Activated naive CD8-positive, alpha-beta T cell treated with anti-CD3 and anti-CD28 coated beads, Interleukin-2, amount 10 ng/mL, durations not matched to agents 7 days and 5 days (primary cell): ENCODE results near the gene FAU. TPM values are rescaled to one million over a fixed set of nuclear protein-coding genes. Genes with fewer than 3 reads are reported as not detected.
A peak's percentile ranks its signal among the peaks of the same experiment; 100 is the strongest.

Experiments used
- ATAC-seq: fragments of 150-1000 bp; cut with Tn5 transposase; one replicate; pipeline ENCODE4 v1.10.0; 2021; ENCODE audit warnings: low read depth, moderate library complexity
- POLR2A ChIA-PET: fragments of 350-600 bp; sonication (Branson Sonifier 250); formaldehyde crosslinking; loops from one replicate; lab custom pipeline; 2021; ENCODE audit warnings: antibody characterized with exemption; lab: Charles Lee
- DNase-seq: peaks from one replicate; pipeline ENCODE4 v3.0.0; 2021
- H3K27ac Mint-ChIP-seq: one replicate; pipeline ENCODE4 v1.8.0; 2022; ENCODE audit warnings: mild to moderate bottlenecking, mixed read lengths
- H3K27me3 Mint-ChIP-seq: one replicate; pipeline ENCODE4 v1.8.0; 2022; ENCODE audit warnings: mild to moderate bottlenecking, moderate library complexity, mixed read lengths
- H3K36me3 Mint-ChIP-seq: one replicate; pipeline ENCODE4 v1.8.0; 2021; ENCODE audit warnings: mild to moderate bottlenecking, mixed read lengths
- H3K4me1 Mint-ChIP-seq: one replicate; pipeline ENCODE4 v1.8.0; 2021; ENCODE audit warnings: mixed read lengths
- H3K4me3 Mint-ChIP-seq: one replicate; pipeline ENCODE4 v1.8.0; 2022; ENCODE audit warnings: mild to moderate bottlenecking, moderate library complexity, mixed read lengths
- H3K9me3 Mint-ChIP-seq: one replicate; pipeline ENCODE4 v1.8.0; 2021; ENCODE audit warnings: mixed read lengths
- total RNA-seq, 2 experiments: library from RNA; stranded (reverse); gene quantifications; one replicate each; pipeline ENCODE4 v1.2.3, GENCODE V29; 2021

FAU gene
- total RNA-seq, 2 experiments from 2014 or later, result 1,110 to 1,162 TPM

- no peak overlapping the region for H3K4me3 Mint-ChIP-seq
- ATAC-seq, result no peak
- no peak overlapping the region for H3K27ac Mint-ChIP-seq
- no peaks in the 10 kb centered on the region for H3K27me3 Mint-ChIP-seq
- no peaks in the 10 kb centered on the region for H3K9me3 Mint-ChIP-seq
- DNase-seq, result no peak
- H3K4me1 Mint-ChIP-seq, result peaks cover 24% of the 10 kb centered on the region
- H3K36me3 Mint-ChIP-seq, result peaks cover 21% of the 10 kb centered on the region
- POLR2A ChIA-PET, result interaction anchor here (2.2 kb wide), 1 partner anchor 10 kb away, joined by 13 read pairs; the partner anchor contains the start of gene VPS51
Measured at GRCh38 chr11:65086809-65087208, 35.1 kb downstream of the FAU start.

GRCh38 chr11:65085446-65085845, 36.5 kb downstream of the FAU start:
- ATAC-seq (no peak), DNase-seq (no peak)
- POLR2A ChIA-PET, result interaction anchor here (0.8 to 2.2 kb wide), 3 partner anchors 11 to 177 kb away, joined by 3 to 13 read pairs (median 5); partner anchors contain the start of genes FAU, MRPL49 and VPS51
- Mint-ChIP-seq H3K4me3 (peak overlapping the region; percentile 98), H3K27me3 (no peaks in the 10 kb centered on the region), H3K9me3 (no peaks in the 10 kb centered on the region), H3K36me3 (peaks cover 31% of the 10 kb centered on the region), H3K27ac (peak overlapping the region; percentile 99), H3K4me1 (peaks cover 36% of the 10 kb centered on the region)

- Mint-ChIP-seq H3K36me3 (peaks cover 36% of the 10 kb centered on the region), H3K27me3 (no peaks in the 10 kb centered on the region), H3K4me1 (peaks cover 39% of the 10 kb centered on the region), H3K4me3 (peak overlapping the region; percentile 98), H3K9me3 (no peaks in the 10 kb centered on the region), H3K27ac (peak overlapping the region; percentile 99)
- POLR2A ChIA-PET, result interaction anchor here (0.8 to 2.2 kb wide), 4 partner anchors 12 to 178 kb away, joined by 3 to 13 read pairs (median 6); partner anchors contain the start of genes FAU, MRPL49, VPS51 and ZNHIT2
- DNase-seq (no peak), ATAC-seq (no peak)
Measured at GRCh38 chr11:65084598-65085375, 37.1 kb downstream of the FAU start.

GRCh38 chr11:65083834-65084597, 37.9 kb downstream of the FAU start, which contains the start of the genes CDCA5 and ZFPL1:
CDCA5 (minus strand) TSS chr11:65084040; CDS start chr11:65083978, 62 bp downstream.
ZFPL1 (plus strand) TSS chr11:65084222; CDS start chr11:65084699, 477 bp downstream.
- DNase-seq (peak; percentile 100), ATAC-seq (peak; percentile 83)
- H3K27me3 Mint-ChIP-seq, result no peaks in the 10 kb centered on the region
- H3K4me1 Mint-ChIP-seq, result peaks cover 41% of the 10 kb centered on the region
- H3K27ac Mint-ChIP-seq, result peak within 1 kb of the TSS; percentile 99
- POLR2A ChIA-PET, result interaction anchor here (1.0 to 2.3 kb wide), 9 partner anchors 12 to 337 kb away, joined by 3 to 15 read pairs (median 4); partner anchors contain the start of genes ARL2, FAU, MRPL49 and SAC3D1
- peaks cover 34% of the 10 kb centered on the region for H3K36me3 Mint-ChIP-seq
- peak within 1 kb of the TSS; percentile 98 for H3K4me3 Mint-ChIP-seq
- H3K9me3 Mint-ChIP-seq, result no peaks in the 10 kb centered on the region

DNA sequence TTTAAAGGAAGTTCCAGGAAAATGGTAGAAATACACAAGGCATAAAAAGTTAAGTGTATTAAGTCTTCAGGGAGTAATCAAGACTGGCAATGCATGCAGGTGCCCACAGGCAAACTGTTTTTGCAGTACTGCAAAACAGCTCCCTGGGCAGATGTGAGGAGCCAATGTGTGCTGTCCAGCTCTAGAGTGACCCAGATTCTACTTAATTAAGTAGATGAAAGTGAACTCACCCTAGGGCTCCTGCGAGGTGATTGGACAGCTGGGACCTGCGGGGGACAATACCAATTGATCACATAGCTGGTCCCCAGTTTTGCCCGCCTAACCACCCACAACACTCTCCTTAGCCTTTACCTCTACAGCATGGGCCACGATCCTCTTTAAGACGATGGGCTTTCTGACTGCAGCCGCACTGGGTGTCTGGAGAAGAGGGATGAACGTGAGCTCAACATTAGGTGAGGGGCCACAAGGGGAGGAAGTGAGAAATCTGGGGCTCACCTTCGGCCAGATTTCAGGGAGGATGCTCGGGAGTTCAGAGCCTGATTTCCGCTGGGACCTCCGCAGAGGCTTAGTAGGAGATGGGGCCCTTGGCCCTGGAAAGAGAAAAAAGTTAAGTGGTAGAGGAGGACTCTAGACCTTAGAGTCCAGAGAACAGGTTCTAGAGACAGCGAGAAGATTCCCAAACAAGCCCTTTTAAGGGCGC, 38.6 kb downstream of the FAU start:
- ATAC-seq, result peak; percentile 11
- Mint-ChIP-seq H3K4me3 (peak overlapping the region; percentile 98), H3K27me3 (no peaks in the 10 kb centered on the region), H3K27ac (peak overlapping the region; percentile 99), H3K9me3 (no peaks in the 10 kb centered on the region), H3K4me1 (peaks cover 46% of the 10 kb centered on the region), H3K36me3 (peaks cover 35% of the 10 kb centered on the region)
- no peak for DNase-seq
- POLR2A ChIA-PET, result interaction anchor here (0.9 to 2.3 kb wide), 12 partner anchors 13 to 338 kb away, joined by 3 to 15 read pairs (median 4); partner anchors contain the start of genes ARL2, FAU, MRPL49 and PPP2R5B

DNA sequence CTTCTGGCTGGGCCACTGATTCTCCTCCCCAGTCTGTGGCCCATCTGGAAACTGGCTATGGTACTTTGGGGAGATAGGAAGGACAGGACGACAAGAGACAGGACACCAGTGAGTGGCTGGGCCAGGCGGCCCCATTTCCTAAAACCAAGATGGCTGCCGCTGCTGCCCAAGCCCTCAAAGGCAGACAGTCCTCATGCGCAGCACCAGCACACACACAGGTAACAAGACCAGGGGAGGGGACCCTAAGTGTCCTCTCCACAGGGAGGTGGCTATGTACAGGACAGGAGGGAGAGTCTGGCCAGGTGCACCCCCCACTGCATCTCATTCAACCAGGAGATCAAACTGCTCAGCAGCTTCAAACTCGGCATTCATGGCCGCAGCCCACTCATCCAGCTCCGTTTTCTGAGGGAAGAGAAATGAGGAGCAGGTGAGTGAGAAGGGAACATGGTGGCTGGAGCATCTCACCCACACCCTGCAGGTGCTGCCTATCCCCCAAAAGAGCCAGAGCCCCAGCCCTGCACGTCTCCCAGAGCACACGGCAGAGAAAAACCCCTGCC, 43.1 kb downstream of the FAU start:
- no peak for DNase-seq
- POLR2A ChIA-PET, result interaction anchor here (1.1 kb wide), 1 partner anchor 39 kb away, joined by 4 read pairs; no protein-coding TSS in a partner anchor
- Mint-ChIP-seq H3K27me3 (no peaks in the 10 kb centered on the region), H3K36me3 (peaks cover 44% of the 10 kb centered on the region), H3K4me1 (peaks cover 51% of the 10 kb centered on the region), H3K4me3 (peak overlapping the region; percentile 53), H3K27ac (peak overlapping the region; percentile 85), H3K9me3 (no peaks in the 10 kb centered on the region)
- ATAC-seq, result no peak

- peaks cover 50% of the 10 kb centered on the region for H3K4me1 Mint-ChIP-seq
- H3K4me3 Mint-ChIP-seq, result peak overlapping the region; percentile 53
- POLR2A ChIA-PET, result no interaction called here
- peak overlapping the region; percentile 85 for H3K27ac Mint-ChIP-seq
- H3K36me3 Mint-ChIP-seq, result peaks cover 44% of the 10 kb centered on the region
- no peaks in the 10 kb centered on the region for H3K27me3 Mint-ChIP-seq
- peak; percentile 76 for DNase-seq
- H3K9me3 Mint-ChIP-seq, result no peaks in the 10 kb centered on the region
- ATAC-seq, result peak; percentile 85
Measured at GRCh38 chr11:65078151-65078550, 43.8 kb downstream of the FAU start.

- no peak for DNase-seq
- peaks cover 38% of the 10 kb centered on the region for H3K36me3 Mint-ChIP-seq
- H3K27me3 Mint-ChIP-seq, result no peaks in the 10 kb centered on the region
- H3K9me3 Mint-ChIP-seq, result no peaks in the 10 kb centered on the region
- H3K27ac Mint-ChIP-seq, result peak overlapping the region; percentile 21
- H3K4me3 Mint-ChIP-seq, result no peak overlapping the region
- POLR2A ChIA-PET, result no interaction called here
- no peak for ATAC-seq
- peaks cover 44% of the 10 kb centered on the region for H3K4me1 Mint-ChIP-seq
Measured at GRCh38 chr11:65077451-65077850, 44.5 kb downstream of the FAU start.

- POLR2A ChIA-PET, result no interaction called here
- no peaks in the 10 kb centered on the region for H3K27me3 Mint-ChIP-seq
- DNase-seq (no peak), ATAC-seq (no peak)
- no peak overlapping the region for H3K4me3 Mint-ChIP-seq
- H3K27ac Mint-ChIP-seq, result no peak overlapping the region
- H3K4me1 Mint-ChIP-seq, result peaks cover 12% of the 10 kb centered on the region
- no peaks in the 10 kb centered on the region for H3K9me3 Mint-ChIP-seq
- peaks cover 15% of the 10 kb centered on the region for H3K36me3 Mint-ChIP-seq
Measured at GRCh38 chr11:65072631-65072966, 49.3 kb downstream of the FAU start.

- ATAC-seq (no peak), DNase-seq (no peak)
- Mint-ChIP-seq H3K27me3 (no peaks in the 10 kb centered on the region), H3K4me1 (peaks cover 8% of the 10 kb centered on the region), H3K27ac (no peak overlapping the region), H3K36me3 (peaks cover 13% of the 10 kb centered on the region), H3K4me3 (no peak overlapping the region), H3K9me3 (no peaks in the 10 kb centered on the region)
- POLR2A ChIA-PET, result no interaction called here
Measured at GRCh38 chr11:65071907-65072630, 49.9 kb downstream of the FAU start.
